WTC11 (cell line): ENCODE measurements around the gene ELAVL1.

ENCODE experiments used
- CREM ChIP-seq: sonication (generic); formaldehyde crosslinking; IDR thresholded peaks from 2 replicates; pipeline ENCODE4 v1.8.1; 2022; ENCODE audit warnings: mild to moderate bottlenecking, missing genetic modification reagents, moderate library complexity
- ESRRA ChIP-seq: sonication (generic); formaldehyde crosslinking; IDR thresholded peaks from 2 replicates; pipeline ENCODE4 v1.8.1; 2022; ENCODE audit warnings: mild to moderate bottlenecking, missing genetic modification reagents, borderline replicate concordance
- FOXJ3 ChIP-seq: sonication (generic); formaldehyde crosslinking; IDR thresholded peaks from 2 replicates; pipeline ENCODE4 v1.9.0; 2021; ENCODE audit warnings: missing genetic modification reagents, mild to moderate bottlenecking, borderline replicate concordance
- SMAD3 ChIP-seq: sonication (generic); formaldehyde crosslinking; IDR thresholded peaks from 2 replicates; pipeline ENCODE4 v1.8.0; 2022; ENCODE audit warnings: missing genetic modification reagents, mild to moderate bottlenecking, borderline replicate concordance
- TF ChIP-seq, protein P1 (sequence below): sonication (generic); formaldehyde crosslinking; conservative IDR thresholded peaks from 2 replicates; pipeline ENCODE4 v1.8.1; 2022; ENCODE audit warnings: mild to moderate bottlenecking, missing genetic modification reagents
- TF ChIP-seq, protein P2 (sequence below): sonication (generic); formaldehyde crosslinking; IDR thresholded peaks from 2 replicates; pipeline ENCODE4 v1.8.1; 2023; ENCODE audit warnings: mild to moderate bottlenecking, moderate library complexity, missing genetic modification reagents
- TF ChIP-seq, protein P3 (sequence below): sonication (generic); formaldehyde crosslinking; conservative IDR thresholded peaks from 2 replicates; pipeline ENCODE4 v1.8.1; 2023; ENCODE audit warnings: mild to moderate bottlenecking, low read depth, missing genetic modification reagents, moderate library complexity
- TF ChIP-seq, protein P4 (sequence below): sonication (generic); formaldehyde crosslinking; IDR thresholded peaks from 2 replicates; pipeline ENCODE4 v1.8.1; 2023; ENCODE audit warnings: mild to moderate bottlenecking, missing genetic modification reagents, moderate library complexity
- TF ChIP-seq, protein P5 (sequence below): sonication (generic); formaldehyde crosslinking; IDR thresholded peaks from 2 replicates; pipeline ENCODE4 v1.8.0; 2022; ENCODE audit warnings: missing genetic modification reagents
- TF ChIP-seq, protein P6 (sequence below): sonication (generic); formaldehyde crosslinking; IDR thresholded peaks from 2 replicates; pipeline ENCODE4 v1.8.1; 2022; ENCODE audit warnings: low read depth, mild to moderate bottlenecking, moderate library complexity, missing genetic modification reagents, borderline replicate concordance

DNA sequence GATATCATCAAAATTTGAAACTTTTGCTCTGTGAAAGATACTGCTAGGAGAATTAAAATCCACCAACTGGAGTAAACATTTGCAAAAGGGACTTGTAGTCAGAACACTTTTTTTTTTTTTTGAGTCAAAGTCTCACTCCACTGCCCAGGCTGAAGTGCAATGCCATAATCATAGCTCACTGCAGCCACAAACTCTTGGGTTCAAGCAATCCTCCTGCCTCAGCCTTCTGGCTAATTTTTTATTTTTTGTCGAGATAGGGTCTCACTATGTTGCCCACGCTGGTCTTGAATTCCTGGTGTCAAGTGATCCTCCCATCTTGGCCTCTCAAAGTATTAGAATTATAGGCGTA is 9.7 kb downstream of the ELAVL1 start:
- TF ChIP-seq, protein P1, sequence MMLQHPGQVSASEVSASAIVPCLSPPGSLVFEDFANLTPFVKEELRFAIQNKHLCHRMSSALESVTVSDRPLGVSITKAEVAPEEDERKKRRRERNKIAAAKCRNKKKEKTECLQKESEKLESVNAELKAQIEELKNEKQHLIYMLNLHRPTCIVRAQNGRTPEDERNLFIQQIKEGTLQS (CRISPR knock-in tag) = no peak
- TF ChIP-seq, protein P2, sequence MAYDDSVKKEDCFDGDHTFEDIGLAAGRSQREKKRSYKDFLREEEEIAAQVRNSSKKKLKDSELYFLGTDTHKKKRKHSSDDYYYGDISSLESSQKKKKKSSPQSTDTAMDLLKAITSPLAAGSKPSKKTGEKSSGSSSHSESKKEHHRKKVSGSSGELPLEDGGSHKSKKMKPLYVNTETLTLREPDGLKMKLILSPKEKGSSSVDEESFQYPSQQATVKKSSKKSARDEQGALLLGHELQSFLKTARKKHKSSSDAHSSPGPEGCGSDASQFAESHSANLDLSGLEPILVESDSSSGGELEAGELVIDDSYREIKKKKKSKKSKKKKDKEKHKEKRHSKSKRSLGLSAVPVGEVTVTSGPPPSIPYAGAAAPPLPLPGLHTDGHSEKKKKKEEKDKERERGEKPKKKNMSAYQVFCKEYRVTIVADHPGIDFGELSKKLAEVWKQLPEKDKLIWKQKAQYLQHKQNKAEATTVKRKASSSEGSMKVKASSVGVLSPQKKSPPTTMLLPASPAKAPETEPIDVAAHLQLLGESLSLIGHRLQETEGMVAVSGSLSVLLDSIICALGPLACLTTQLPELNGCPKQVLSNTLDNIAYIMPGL (CRISPR knock-in tag) = no peak
- TF ChIP-seq FOXJ3 (CRISPR knock-in tag) (no peak), CREM (no peak), ESRRA (CRISPR knock-in tag) (no peak), SMAD3 (CRISPR knock-in tag) (no peak)
- TF ChIP-seq, protein P3, sequence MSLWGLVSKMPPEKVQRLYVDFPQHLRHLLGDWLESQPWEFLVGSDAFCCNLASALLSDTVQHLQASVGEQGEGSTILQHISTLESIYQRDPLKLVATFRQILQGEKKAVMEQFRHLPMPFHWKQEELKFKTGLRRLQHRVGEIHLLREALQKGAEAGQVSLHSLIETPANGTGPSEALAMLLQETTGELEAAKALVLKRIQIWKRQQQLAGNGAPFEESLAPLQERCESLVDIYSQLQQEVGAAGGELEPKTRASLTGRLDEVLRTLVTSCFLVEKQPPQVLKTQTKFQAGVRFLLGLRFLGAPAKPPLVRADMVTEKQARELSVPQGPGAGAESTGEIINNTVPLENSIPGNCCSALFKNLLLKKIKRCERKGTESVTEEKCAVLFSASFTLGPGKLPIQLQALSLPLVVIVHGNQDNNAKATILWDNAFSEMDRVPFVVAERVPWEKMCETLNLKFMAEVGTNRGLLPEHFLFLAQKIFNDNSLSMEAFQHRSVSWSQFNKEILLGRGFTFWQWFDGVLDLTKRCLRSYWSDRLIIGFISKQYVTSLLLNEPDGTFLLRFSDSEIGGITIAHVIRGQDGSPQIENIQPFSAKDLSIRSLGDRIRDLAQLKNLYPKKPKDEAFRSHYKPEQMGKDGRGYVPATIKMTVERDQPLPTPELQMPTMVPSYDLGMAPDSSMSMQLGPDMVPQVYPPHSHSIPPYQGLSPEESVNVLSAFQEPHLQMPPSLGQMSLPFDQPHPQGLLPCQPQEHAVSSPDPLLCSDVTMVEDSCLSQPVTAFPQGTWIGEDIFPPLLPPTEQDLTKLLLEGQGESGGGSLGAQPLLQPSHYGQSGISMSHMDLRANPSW = no peak
- TF ChIP-seq, protein P4, sequence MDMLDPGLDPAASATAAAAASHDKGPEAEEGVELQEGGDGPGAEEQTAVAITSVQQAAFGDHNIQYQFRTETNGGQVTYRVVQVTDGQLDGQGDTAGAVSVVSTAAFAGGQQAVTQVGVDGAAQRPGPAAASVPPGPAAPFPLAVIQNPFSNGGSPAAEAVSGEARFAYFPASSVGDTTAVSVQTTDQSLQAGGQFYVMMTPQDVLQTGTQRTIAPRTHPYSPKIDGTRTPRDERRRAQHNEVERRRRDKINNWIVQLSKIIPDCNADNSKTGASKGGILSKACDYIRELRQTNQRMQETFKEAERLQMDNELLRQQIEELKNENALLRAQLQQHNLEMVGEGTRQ (CRISPR knock-in tag) = no peak
- TF ChIP-seq, protein P5, sequence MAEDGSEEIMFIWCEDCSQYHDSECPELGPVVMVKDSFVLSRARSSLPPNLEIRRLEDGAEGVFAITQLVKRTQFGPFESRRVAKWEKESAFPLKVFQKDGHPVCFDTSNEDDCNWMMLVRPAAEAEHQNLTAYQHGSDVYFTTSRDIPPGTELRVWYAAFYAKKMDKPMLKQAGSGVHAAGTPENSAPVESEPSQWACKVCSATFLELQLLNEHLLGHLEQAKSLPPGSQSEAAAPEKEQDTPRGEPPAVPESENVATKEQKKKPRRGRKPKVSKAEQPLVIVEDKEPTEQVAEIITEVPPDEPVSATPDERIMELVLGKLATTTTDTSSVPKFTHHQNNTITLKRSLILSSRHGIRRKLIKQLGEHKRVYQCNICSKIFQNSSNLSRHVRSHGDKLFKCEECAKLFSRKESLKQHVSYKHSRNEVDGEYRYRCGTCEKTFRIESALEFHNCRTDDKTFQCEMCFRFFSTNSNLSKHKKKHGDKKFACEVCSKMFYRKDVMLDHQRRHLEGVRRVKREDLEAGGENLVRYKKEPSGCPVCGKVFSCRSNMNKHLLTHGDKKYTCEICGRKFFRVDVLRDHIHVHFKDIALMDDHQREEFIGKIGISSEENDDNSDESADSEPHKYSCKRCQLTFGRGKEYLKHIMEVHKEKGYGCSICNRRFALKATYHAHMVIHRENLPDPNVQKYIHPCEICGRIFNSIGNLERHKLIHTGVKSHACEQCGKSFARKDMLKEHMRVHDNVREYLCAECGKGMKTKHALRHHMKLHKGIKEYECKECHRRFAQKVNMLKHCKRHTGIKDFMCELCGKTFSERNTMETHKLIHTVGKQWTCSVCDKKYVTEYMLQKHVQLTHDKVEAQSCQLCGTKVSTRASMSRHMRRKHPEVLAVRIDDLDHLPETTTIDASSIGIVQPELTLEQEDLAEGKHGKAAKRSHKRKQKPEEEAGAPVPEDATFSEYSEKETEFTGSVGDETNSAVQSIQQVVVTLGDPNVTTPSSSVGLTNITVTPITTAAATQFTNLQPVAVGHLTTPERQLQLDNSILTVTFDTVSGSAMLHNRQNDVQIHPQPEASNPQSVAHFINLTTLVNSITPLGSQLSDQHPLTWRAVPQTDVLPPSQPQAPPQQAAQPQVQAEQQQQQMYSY (CRISPR knock-in tag) = no peak
- TF ChIP-seq, protein P6, sequence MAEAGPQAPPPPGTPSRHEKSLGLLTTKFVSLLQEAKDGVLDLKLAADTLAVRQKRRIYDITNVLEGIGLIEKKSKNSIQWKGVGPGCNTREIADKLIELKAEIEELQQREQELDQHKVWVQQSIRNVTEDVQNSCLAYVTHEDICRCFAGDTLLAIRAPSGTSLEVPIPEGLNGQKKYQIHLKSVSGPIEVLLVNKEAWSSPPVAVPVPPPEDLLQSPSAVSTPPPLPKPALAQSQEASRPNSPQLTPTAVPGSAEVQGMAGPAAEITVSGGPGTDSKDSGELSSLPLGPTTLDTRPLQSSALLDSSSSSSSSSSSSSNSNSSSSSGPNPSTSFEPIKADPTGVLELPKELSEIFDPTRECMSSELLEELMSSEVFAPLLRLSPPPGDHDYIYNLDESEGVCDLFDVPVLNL = no peak
